ENCODE results near the gene CD109. TPM values are rescaled to one million over a fixed set of nuclear protein-coding genes. Genes with fewer than 3 reads are reported as not detected.

Gene CD109
- total RNA-seq, 1 experiment from 2014 or later, result 3.2 TPM

DNA sequence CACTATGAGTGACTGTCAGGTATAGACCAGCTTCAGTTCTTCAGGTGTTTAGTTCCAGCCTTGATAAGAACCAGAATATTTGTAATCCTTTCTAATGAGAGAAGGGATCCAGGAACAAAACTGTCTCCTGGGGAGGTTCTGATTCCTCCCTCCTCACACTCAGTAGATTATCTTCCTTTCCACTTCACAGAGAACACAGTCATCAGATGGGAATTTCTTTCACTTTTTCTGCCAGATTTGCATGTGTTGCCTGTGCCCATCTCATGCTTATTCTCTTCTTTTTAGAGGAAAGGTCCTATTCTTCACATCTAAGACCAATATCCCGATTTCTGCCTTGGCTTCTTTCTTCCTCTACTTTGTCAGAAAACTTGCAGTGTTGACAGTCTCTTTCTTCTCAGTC lies 50.8 kb downstream of the CD109 start:
- no peak overlapping the region for H2BK15ac ChIP-seq (ENCODE audit: low read depth, low read length)

More for the DNA sequence above, 50.8 kb downstream of the CD109 start:
- Histone ChIP-seq H3K18ac (ENCODE audit: insufficient read length, low read depth, low read length) (no peak overlapping the region), H4K20me1 (ENCODE audit: control insufficient read depth, insufficient read depth, insufficient read length) (no peaks in the 10 kb centered on the region), H3K4me1 (ENCODE audit: insufficient read depth, low read length) (no peaks in the 10 kb centered on the region), H3K23ac (ENCODE audit: insufficient read length, low read depth, low read length) (no peak overlapping the region), H4K8ac (replicated peaks; ENCODE audit: insufficient read length, low read depth, low read length) (no peak overlapping the region), H2AFZ (ENCODE audit: low read length) (no peak overlapping the region), H4K91ac (ENCODE audit: insufficient read length, low read depth, low read length) (no peak overlapping the region), H3T11ph (ENCODE audit: low read length) (no peak overlapping the region), H3K14ac (ENCODE audit: insufficient read depth, low read length) (no peak overlapping the region), H3K79me2 (ENCODE audit: insufficient read depth, low read length) (no peaks in the 10 kb centered on the region), H3K79me1 (ENCODE audit: insufficient read depth, low read depth, low read length, poor library complexity, severe bottlenecking) (no peaks in the 10 kb centered on the region), H2BK20ac (ENCODE audit: low read depth, low read length, poor library complexity, severe bottlenecking) (no peak overlapping the region), H3K56ac (ENCODE audit: insufficient read length, low read depth, low read length) (no peak overlapping the region), H3K27ac (ENCODE audit: insufficient read length, low read depth, low read length) (no peak overlapping the region), H3K9me3 (ENCODE audit: control insufficient read depth, low read depth, low read length) (no peaks in the 10 kb centered on the region), H3K4ac (ENCODE audit: low read depth, low read length) (no peak overlapping the region), H2BK12ac (ENCODE audit: insufficient read length, low read depth, low read length) (no peak overlapping the region), H2BK5ac (ENCODE audit: insufficient read length, low read length) (no peak overlapping the region), H3K27me3 (ENCODE audit: insufficient read depth, low read length) (no peaks in the 10 kb centered on the region), H4K5ac (ENCODE audit: insufficient read length, low read depth, low read length) (no peak overlapping the region), H3K9ac (ENCODE audit: extremely low read depth, insufficient read length, low read length) (no peak overlapping the region), H3K23me2 (ENCODE audit: insufficient read length, low read depth, low read length, poor library complexity, severe bottlenecking) (no peaks in the 10 kb centered on the region), H2AK5ac (ENCODE audit: insufficient read length, low read length) (no peak overlapping the region), H2BK120ac (ENCODE audit: low read depth, low read length, poor library complexity, severe bottlenecking) (no peak overlapping the region), H3K4me2 (ENCODE audit: insufficient read depth, insufficient read length, low read length) (no peak overlapping the region)
- Mint-ChIP-seq H3K27ac (no peak overlapping the region), H3K36me3 (ENCODE audit: insufficient read depth in 1 of 3, low read depth in 3 of 3) (no peaks in the 10 kb centered on the region), H3K27me3 (ENCODE audit: low read depth) (no peaks in the 10 kb centered on the region), H3K4me1 (no peaks in the 10 kb centered on the region), H3K9me3 (no peaks in the 10 kb centered on the region), H3K4me3 (no peak overlapping the region)
- WGBS (ENCODE audit: extremely low coverage, insufficient read length, low lambda C conversion rate), result no CpG with 5 or more reads among the region's 1 CpG
- no peak for DNase-seq
- TF ChIP-seq, protein P1, sequence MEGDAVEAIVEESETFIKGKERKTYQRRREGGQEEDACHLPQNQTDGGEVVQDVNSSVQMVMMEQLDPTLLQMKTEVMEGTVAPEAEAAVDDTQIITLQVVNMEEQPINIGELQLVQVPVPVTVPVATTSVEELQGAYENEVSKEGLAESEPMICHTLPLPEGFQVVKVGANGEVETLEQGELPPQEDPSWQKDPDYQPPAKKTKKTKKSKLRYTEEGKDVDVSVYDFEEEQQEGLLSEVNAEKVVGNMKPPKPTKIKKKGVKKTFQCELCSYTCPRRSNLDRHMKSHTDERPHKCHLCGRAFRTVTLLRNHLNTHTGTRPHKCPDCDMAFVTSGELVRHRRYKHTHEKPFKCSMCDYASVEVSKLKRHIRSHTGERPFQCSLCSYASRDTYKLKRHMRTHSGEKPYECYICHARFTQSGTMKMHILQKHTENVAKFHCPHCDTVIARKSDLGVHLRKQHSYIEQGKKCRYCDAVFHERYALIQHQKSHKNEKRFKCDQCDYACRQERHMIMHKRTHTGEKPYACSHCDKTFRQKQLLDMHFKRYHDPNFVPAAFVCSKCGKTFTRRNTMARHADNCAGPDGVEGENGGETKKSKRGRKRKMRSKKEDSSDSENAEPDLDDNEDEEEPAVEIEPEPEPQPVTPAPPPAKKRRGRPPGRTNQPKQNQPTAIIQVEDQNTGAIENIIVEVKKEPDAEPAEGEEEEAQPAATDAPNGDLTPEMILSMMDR (conservative IDR thresholded peaks at IDR 0.05), result no peak
